Keratinocyte (primary cell): Measurements from ENCODE around the gene NOL7. TPM values are rescaled to one million over a fixed set of nuclear protein-coding genes. Genes with fewer than 3 reads are reported as not detected.

Experiments
- DNase-seq: peaks from one replicate; pipeline ENCODE4 v3.0.0-alpha.2; 2011; ENCODE audit warnings: low read depth, missing footprints, low spot score
- FAIRE-seq: peaks from 2 replicates; lab custom pipeline; 2011; peaks lifted over from hg19 to GRCh38; lab: Jason Lieb, UNC
- H2AFZ ChIP-seq: 2 replicates; pipeline ENCODE4 v1.6.0; 2012; ENCODE audit warnings: low read length, control low read depth, inconsistent platforms; ENCODE audit not compliant: control insufficient read depth
- H3K27ac ChIP-seq: 2 replicates; pipeline ENCODE4 v1.5.1; 2011; ENCODE audit warnings: low read length; ENCODE audit not compliant: control insufficient read depth, insufficient read depth
- H3K27me3 ChIP-seq: 3 replicates; pipeline ENCODE4 v1.6.0; 2011; ENCODE audit warnings: low read length; ENCODE audit not compliant: control insufficient read depth, insufficient read depth; ENCODE audit errors: extremely low read depth
- H3K36me3 ChIP-seq, 2 experiments: 2 replicates in 1 of 2; 3 replicates in 1 of 2; pipeline ENCODE4 v1.5.1; 2011; ENCODE audit warnings: low read length in 2 of 2, mild to moderate bottlenecking in 1 of 2; ENCODE audit not compliant: control insufficient read depth in 2 of 2, insufficient read depth in 2 of 2; ENCODE audit errors: extremely low read depth in 1 of 2
- H3K4me1 ChIP-seq: 3 replicates; pipeline ENCODE4 v1.5.1; 2011; ENCODE audit warnings: low read length; ENCODE audit not compliant: control insufficient read depth, insufficient read depth; ENCODE audit errors: extremely low read depth
- H3K4me2 ChIP-seq: 3 replicates; pipeline ENCODE4 v1.6.0; 2011; ENCODE audit warnings: low read depth, low read length; ENCODE audit not compliant: control insufficient read depth, insufficient read depth; ENCODE audit errors: extremely low read depth
- H3K4me3 ChIP-seq, 3 experiments: fragments of 200-600 bp in 1 of 3; sonication (generic) in 1 of 3; 2 replicates in 2 of 3; 3 replicates in 1 of 3; pipeline ENCODE4 v1.5.1; 2011 to 2016; ENCODE audit warnings: low read length in 3 of 3, mild to moderate bottlenecking in 3 of 3, control low read depth in 2 of 3, inconsistent platforms in 1 of 3, low read depth in 1 of 3, mixed read lengths in 1 of 3, mixed run types in 1 of 3, moderate library complexity in 1 of 3; ENCODE audit not compliant: control insufficient read depth in 2 of 3, insufficient read depth in 2 of 3; ENCODE audit errors: extremely low read depth in 1 of 3
- H3K79me2 ChIP-seq: 2 replicates; pipeline ENCODE4 v1.6.0; 2012; ENCODE audit warnings: low read length; ENCODE audit not compliant: control insufficient read depth, insufficient read depth
- H3K9ac ChIP-seq: 3 replicates; pipeline ENCODE4 v1.6.0; 2011; ENCODE audit warnings: low read length; ENCODE audit not compliant: control insufficient read depth, insufficient read depth; ENCODE audit errors: extremely low read depth
- H3K9me1 ChIP-seq: 3 replicates; pipeline ENCODE4 v1.6.0; 2011; ENCODE audit warnings: low read length; ENCODE audit not compliant: control insufficient read depth, insufficient read depth; ENCODE audit errors: extremely low read depth
- H3K9me3 ChIP-seq: 2 replicates; pipeline ENCODE4 v1.5.1; 2012; ENCODE audit warnings: low read depth, low read length; ENCODE audit not compliant: control insufficient read depth
- H4K20me1 ChIP-seq: 3 replicates; pipeline ENCODE4 v1.6.0; 2011; ENCODE audit warnings: low read length; ENCODE audit not compliant: control insufficient read depth, insufficient read depth; ENCODE audit errors: extremely low read depth
- CTCF ChIP-seq, 3 experiments: IDR thresholded peaks in 1 of 3; conservative IDR thresholded peaks in 1 of 3; optimal IDR thresholded peaks in 1 of 3; 2 replicates in 2 of 3; 3 replicates in 1 of 3; pipeline versions ENCODE3 to v1.5.1; 2011; ENCODE audit warnings: low read length in 3 of 3, mild to moderate bottlenecking in 3 of 3, moderate library complexity in 2 of 3, control low read depth in 1 of 3, inconsistent platforms in 1 of 3; ENCODE audit not compliant: insufficient read depth in 2 of 3; ENCODE audit errors: extremely low read depth in 1 of 3
- EZH2 ChIP-seq: IDR thresholded peaks from one replicate; pipeline ENCODE4 v1.6.1; 2012; ENCODE audit warnings: inconsistent platforms, mild to moderate bottlenecking, low read length, moderate library complexity
- dilution Hi-C: fragments of 300-500 bp; cut with MboI; formaldehyde crosslinking; loops from one replicate; pipeline ENCODE4 v1.7.0; 2020; ENCODE audit warnings: low sequenced_read_pairs; ENCODE audit not compliant: extremely low pct_ligation_motif_present
- polyA plus RNA-seq, 5 experiments: library from polyadenylated mRNA; depleted of rRNA in 3 of 5; stranded (reverse) in 3 of 5; stranded (forward) in 1 of 5; unstranded in 1 of 5; fragments of >200 nt; gene quantifications; 1 replicate in 1 of 5; 2 replicates in 3 of 5; 3 replicates in 1 of 5; pipeline versions ENCODE4 v1.2.1 to v1.2.3, GENCODE V29; 2011 to 2012; ENCODE audit warnings: missing spikeins in 2 of 5, low read depth in 1 of 5, low replicate concordance in 1 of 5

NOL7 gene
- polyA plus RNA-seq, 1 donor (not counting 4 experiments of a cell fraction or from before 2014, with no cell fraction given), result 45.3 TPM

GRCh38 chr6:13660893-13661292 is 45.8 kb downstream of the NOL7 start:
- TF ChIP-seq CTCF (optimal IDR thresholded peaks at IDR 0.05 in 1 of 3, IDR thresholded peaks at IDR 0.05 in 1 of 3, conservative IDR thresholded peaks at IDR 0.05 in 1 of 3; ENCODE audit: extremely low read depth in 1 of 3, insufficient read depth in 2 of 3, low read length in 3 of 3), result no peak
- no peak for TF ChIP-seq EZH2
- H3K27ac ChIP-seq, result no peak overlapping the region

GRCh38 chr6:13661647-13662046 is 46.5 kb downstream of the NOL7 start:
- Histone ChIP-seq H4K20me1 (no peaks in the 10 kb centered on the region), H3K27me3 (no peaks in the 10 kb centered on the region), H3K9me3 (no peaks in the 10 kb centered on the region), H3K36me3 (no peaks in the 10 kb centered on the region), H2AFZ (no peak overlapping the region), H3K4me1 (peaks cover 2% of the 10 kb centered on the region), H3K27ac (no peak overlapping the region), H3K9me1 (no peaks in the 10 kb centered on the region), H3K79me2 (peaks cover 70% of the 10 kb centered on the region), H3K4me3 (no peak overlapping the region), H3K9ac (no peak overlapping the region), H3K4me2 (no peak overlapping the region)
- dilution Hi-C loops, result no loop called here
- FAIRE-seq, result no peak
- no peak for DNase-seq
- no peak for TF ChIP-seq CTCF (optimal IDR thresholded peaks at IDR 0.05 in 1 of 3, IDR thresholded peaks at IDR 0.05 in 1 of 3, conservative IDR thresholded peaks at IDR 0.05 in 1 of 3; ENCODE audit: extremely low read depth in 1 of 3, insufficient read depth in 2 of 3, low read length in 3 of 3)
- TF ChIP-seq EZH2, result no peak

More at GRCh38 chr6:13660893-13661292, 45.8 kb downstream of the NOL7 start:
- Histone ChIP-seq H3K9ac (no peak overlapping the region), H3K4me1 (no peaks in the 10 kb centered on the region), H3K4me2 (no peak overlapping the region), H3K36me3 (peaks cover 0 to 2% of the 10 kb centered on the region in 2 experiments), H3K79me2 (peaks cover 62% of the 10 kb centered on the region), H3K9me1 (no peaks in the 10 kb centered on the region), H4K20me1 (no peaks in the 10 kb centered on the region), H3K4me3 (no peak overlapping the region), H2AFZ (no peak overlapping the region), H3K9me3 (no peaks in the 10 kb centered on the region), H3K27me3 (no peaks in the 10 kb centered on the region)
- no peak for DNase-seq
- dilution Hi-C loops, result no loop called here
- no peak for FAIRE-seq
